Adrenal gland (tissue), 12 donors: ENCODE measurements around the gene TMEM147. TPM values are rescaled to one million over a fixed set of nuclear protein-coding genes. Genes with fewer than 3 reads are reported as not detected.

Experiments used
- DNase-seq, 7 donors: peaks; one replicate each; pipeline ENCODE4 v3.0.0-alpha.2; 2019 to 2020
- H3K27ac ChIP-seq, 5 donors: fragments of 200-600 bp; sonication (generic) in 4 of 5; 1 replicate in 3 of 5; 2 replicates in 2 of 5; pipeline versions ENCODE4 v1.5.1 to v1.8.0; 2016 to 2020; ENCODE audit warnings: mild to moderate bottlenecking in 1 of 5
- H3K27me3 ChIP-seq: fragments of 200-600 bp; 2 replicates; pipeline ENCODE4 v1.8.0; 2021
- H3K36me3 ChIP-seq, 2 donors: fragments of 200-600 bp; replicated peaks in 1 of 2; 1 replicate in 1 of 2; 2 replicates in 1 of 2; pipeline versions ENCODE4 v1.5.1 to v1.8.0; 2018 to 2022
- H3K4me1 ChIP-seq, 2 donors: fragments of 200-600 bp; replicated peaks in 1 of 2; 1 replicate in 1 of 2; 2 replicates in 1 of 2; pipeline versions ENCODE4 v1.5.1 to v1.8.0; 2018 to 2021
- H3K4me3 ChIP-seq, 4 donors: fragments of 200-600 bp; sonication (generic) in 3 of 4; one replicate each; pipeline ENCODE4 v1.5.1; 2016 to 2018
- H3K9me3 ChIP-seq, 3 donors: fragments of 200-600 bp; sonication (generic) in 1 of 3; replicated peaks in 1 of 3; 1 replicate in 2 of 3; 2 replicates in 1 of 3; pipeline versions ENCODE4 v1.5.1 to v1.8.0; 2016 to 2021
- POLR2A ChIP-seq, 2 donors: fragments of 450-650 bp; IDR thresholded peaks; one replicate each; pipeline ENCODE4 v1.6.1; 2017; ENCODE audit warnings: antibody characterized with exemption in 2 of 2, mild to moderate bottlenecking in 2 of 2, moderate library complexity in 1 of 2
- WGBS, 4 donors: extraction: QIAGEN DNeasy Blood & Tissue Kit in 2 of 4; methylation state at CpG; one replicate each; pipeline versions ENCODE4 v1.1.5 to v1.1.7; 2013 to 2017; 5-methylcytosine and 5-hydroxymethylcytosine counted together
- intact Hi-C, 2 donors: fragments of 100-400 bp; cut with DNase I; formaldehyde crosslinking; loops; one replicate each; pipeline versions ENCODE4 v1.14.1 to v1.15.0; 2022 to 2023
- polyA plus RNA-seq, 3 donors: library from polyadenylated mRNA; stranded (reverse); fragments of 200-250 nt in 2 of 3; fragments of 350-450 nt in 1 of 3; fragmentation: Illumina TruSeq in 1 of 3; extraction: RNeasy Lipid Tissue Mini Kit (QIAGEN cat#74804) in 1 of 3; gene quantifications; one replicate each; pipeline ENCODE4 v1.2.3, GENCODE V29; 2013 to 2014
- total RNA-seq, 9 donors: library from RNA; depleted of rRNA in 4 of 9; stranded (reverse); fragments of >200 nt in 4 of 9; fragments of 120-200 nt in 1 of 9; fragmentation: NEBNext Ultra II Directional in 1 of 9; extraction: Animal tissue kit (Norgen Biotek cat#: 25700) in 1 of 9; gene quantifications; one replicate each; pipeline versions ENCODE4 v1.1.0 to v1.2.4, GENCODE V29; 2013 to 2023
- TF ChIP-seq, protein P1 (sequence below), 6 experiments: fragments of 450-650 bp in 4 of 6; fragments of 200-600 bp in 2 of 6; sonication (generic) in 1 of 6; IDR thresholded peaks; 1 replicate in 5 of 6; 2 replicates in 1 of 6; pipeline versions ENCODE4 v1.5.1 to v1.8.0; 2016 to 2021; ENCODE audit warnings: antibody characterized with exemption in 6 of 6, mild to moderate bottlenecking in 2 of 6, moderate library complexity in 1 of 6
- donor health status: healthy with polysubstance abuse.
- donor health status: Bipolar disorder and iron deficiency.
- donor health status: DM: yes; HTN: yes; CAD: no.
- donor health status: DM: no; HTN: no; CAD: no.
- donor health status: DM: no; HTN: no; CAD: no.
- donor health status: DM: yes; HTN: yes; CAD: no.

TMEM147 gene
- total and polyA plus RNA-seq, 12 donors = 86.5 to 261 (median 180) TPM

GRCh38 chr19:35571406-35571965 lies 26.1 kb downstream of the TMEM147 start:
- TF ChIP-seq, protein P1, sequence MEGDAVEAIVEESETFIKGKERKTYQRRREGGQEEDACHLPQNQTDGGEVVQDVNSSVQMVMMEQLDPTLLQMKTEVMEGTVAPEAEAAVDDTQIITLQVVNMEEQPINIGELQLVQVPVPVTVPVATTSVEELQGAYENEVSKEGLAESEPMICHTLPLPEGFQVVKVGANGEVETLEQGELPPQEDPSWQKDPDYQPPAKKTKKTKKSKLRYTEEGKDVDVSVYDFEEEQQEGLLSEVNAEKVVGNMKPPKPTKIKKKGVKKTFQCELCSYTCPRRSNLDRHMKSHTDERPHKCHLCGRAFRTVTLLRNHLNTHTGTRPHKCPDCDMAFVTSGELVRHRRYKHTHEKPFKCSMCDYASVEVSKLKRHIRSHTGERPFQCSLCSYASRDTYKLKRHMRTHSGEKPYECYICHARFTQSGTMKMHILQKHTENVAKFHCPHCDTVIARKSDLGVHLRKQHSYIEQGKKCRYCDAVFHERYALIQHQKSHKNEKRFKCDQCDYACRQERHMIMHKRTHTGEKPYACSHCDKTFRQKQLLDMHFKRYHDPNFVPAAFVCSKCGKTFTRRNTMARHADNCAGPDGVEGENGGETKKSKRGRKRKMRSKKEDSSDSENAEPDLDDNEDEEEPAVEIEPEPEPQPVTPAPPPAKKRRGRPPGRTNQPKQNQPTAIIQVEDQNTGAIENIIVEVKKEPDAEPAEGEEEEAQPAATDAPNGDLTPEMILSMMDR (IDR thresholded peaks at IDR 0.05) = no peak
- TF ChIP-seq POLR2A (IDR thresholded peaks at IDR 0.05) = no peak
- 71 to 98% (median 90%) methylated on average over 1 of the region's 1 CpG for WGBS, 4 donors
- H3K27me3 ChIP-seq = no peaks in the 10 kb centered on the region
- H3K36me3 ChIP-seq = no peaks in the 10 kb centered on the region
- DNase-seq = no peak
- H3K4me3 ChIP-seq = no peak overlapping the region
- intact Hi-C loops = no loop called here
- H3K9me3 ChIP-seq = peaks cover 0 to 8% (median 0%) of the 10 kb centered on the region in 3 donors
- H3K27ac ChIP-seq = no peak overlapping the region
- peaks cover 15 to 19% of the 10 kb centered on the region in 2 donors for H3K4me1 ChIP-seq

- no peak for TF ChIP-seq POLR2A (IDR thresholded peaks at IDR 0.05)
- TF ChIP-seq, protein P1 (IDR thresholded peaks at IDR 0.05) = no peak
- Histone ChIP-seq H3K4me1 (no peaks in the 10 kb centered on the region), H3K36me3 (no peaks in the 10 kb centered on the region), H3K27me3 (no peaks in the 10 kb centered on the region), H3K27ac (no peak overlapping the region), H3K4me3 (no peak overlapping the region), H3K9me3 (peaks cover 0 to 8% (median 0%) of the 10 kb centered on the region in 3 donors)
- intact Hi-C loops = no loop called here
- DNase-seq = no peak
- 80 to 88% (median 84%) methylated on average over 1 of the region's 1 CpG for WGBS, 4 donors
Observed at GRCh38 chr19:35577918-35578317, 32.5 kb downstream of the TMEM147 start.

DNA sequence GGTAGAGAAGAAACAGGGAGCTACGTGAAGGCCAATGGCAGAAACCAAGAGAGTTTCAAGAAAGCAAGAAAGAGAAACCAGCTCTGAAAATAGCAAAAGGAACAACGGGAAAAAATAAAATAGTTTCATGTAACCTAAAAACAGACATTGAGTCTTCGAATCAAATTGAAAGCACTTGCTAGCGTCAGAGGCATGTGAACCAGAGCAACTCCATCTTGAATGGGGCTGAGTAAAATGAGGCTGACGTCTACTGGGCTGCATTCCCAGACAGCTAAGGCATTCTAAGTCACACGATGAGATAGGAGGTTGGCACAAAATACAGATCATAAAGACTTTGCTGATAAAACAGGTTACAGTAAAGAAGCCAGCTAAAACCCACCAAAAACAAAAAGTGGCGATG lies 33.3 kb downstream of the TMEM147 start:
- intact Hi-C loops = no loop called here
- WGBS, 4 donors = 63 to 72% (median 65%) methylated on average over 7 of the region's 7 CpGs
- Histone ChIP-seq H3K36me3 (no peaks in the 10 kb centered on the region), H3K27ac (no peak overlapping the region), H3K27me3 (no peaks in the 10 kb centered on the region), H3K4me1 (no peaks in the 10 kb centered on the region), H3K4me3 (no peak overlapping the region), H3K9me3 (peaks cover 0 to 8% (median 0%) of the 10 kb centered on the region in 3 donors)
- TF ChIP-seq, protein P1 (IDR thresholded peaks at IDR 0.05) = no peak
- TF ChIP-seq POLR2A (IDR thresholded peaks at IDR 0.05) = no peak
- peak in 1 of 7 donors; percentile 8 for DNase-seq

- Histone ChIP-seq H3K4me1 (no peaks in the 10 kb centered on the region), H3K4me3 (no peak overlapping the region), H3K27me3 (no peaks in the 10 kb centered on the region), H3K36me3 (no peaks in the 10 kb centered on the region), H3K9me3 (no peaks in the 10 kb centered on the region), H3K27ac (no peak overlapping the region)
- DNase-seq = no peak
- intact Hi-C loops = no loop called here
- no peak for TF ChIP-seq POLR2A (IDR thresholded peaks at IDR 0.05)
- TF ChIP-seq, protein P1 (IDR thresholded peaks at IDR 0.05) = no peak
- 73 to 95% (median 90%) methylated on average over 1 of the region's 1 CpG; no CpG with 5 or more reads in 1 of the 4 donors for WGBS, 4 donors
Observed at GRCh38 chr19:35582760-35583159, 37.3 kb downstream of the TMEM147 start.
